GM12872 (cell line): ENCODE results near the gene NSD2.

Source experiments
- CTCF ChIP-seq: IDR thresholded peaks from 3 replicates; pipeline ENCODE4 v1.5.1; 2011; ENCODE audit warnings: low read depth, mild to moderate bottlenecking, low read length, moderate library complexity; ENCODE audit not compliant: insufficient read depth

The NSD2 gene

GRCh38 chr4:1983846-1984405 is 112.7 kb downstream of the NSD2 start:
- no peak for TF ChIP-seq CTCF

- no peak for TF ChIP-seq CTCF
Measured at GRCh38 chr4:1984406-1985191, 113.4 kb downstream of the NSD2 start.

- TF ChIP-seq CTCF: no peak
Measured at GRCh38 chr4:1985294-1985693, 114.1 kb downstream of the NSD2 start.

- TF ChIP-seq CTCF: no peak
Measured at GRCh38 chr4:1985780-1986577, 114.8 kb downstream of the NSD2 start.

- no peak for TF ChIP-seq CTCF
Measured at GRCh38 chr4:1986578-1987210, 115.5 kb downstream of the NSD2 start.

- TF ChIP-seq CTCF: no peak
Measured at GRCh38 chr4:1987296-1987695, 116.1 kb downstream of the NSD2 start.
